HUES6 (cell line): ENCODE measurements around the gene ACOD1.

Experiments
- H3K27ac ChIP-seq: 2 replicates; pipeline ENCODE4 v1.7.0; 2013; ENCODE audit warnings: low read depth, mild to moderate bottlenecking, low read length, inconsistent platforms
- H3K27me3 ChIP-seq: 2 replicates; pipeline ENCODE4 v1.6.1; 2013; ENCODE audit warnings: low read length; ENCODE audit not compliant: control insufficient read depth, insufficient read depth
- H3K36me3 ChIP-seq: 2 replicates; pipeline ENCODE4 v1.6.1; 2013; ENCODE audit warnings: low read length; ENCODE audit not compliant: control insufficient read depth, insufficient read depth
- H3K4me1 ChIP-seq: 2 replicates; pipeline ENCODE4 v1.6.1; 2013; ENCODE audit warnings: low read length; ENCODE audit not compliant: control insufficient read depth, insufficient read depth
- H3K4me3 ChIP-seq: 2 replicates; pipeline ENCODE4 v1.5.1; 2013; ENCODE audit warnings: low read depth, low read length
- H3K9ac ChIP-seq: one replicate; pipeline ENCODE4 v1.6.1; 2013; ENCODE audit warnings: mild to moderate bottlenecking, low read length
- H3K9me3 ChIP-seq: 2 replicates; pipeline ENCODE4 v1.6.1; 2013; ENCODE audit warnings: low read depth, low read length; ENCODE audit not compliant: control insufficient read depth, insufficient read depth

Gene ACOD1

GRCh38 chr13:76991796-76992547 lies 43.7 kb downstream of the ACOD1 start, which contains the start of gene CLN5:
Gene CLN5 (plus strand): TSS chr13:76992081. CDS start chr13:76992099, 18 bp downstream.
- no peaks in the 10 kb centered on the region; the same call in 1 of the 2 replicates for H3K27me3 ChIP-seq
- peak within 1 kb of the TSS; percentile 93 for H3K4me3 ChIP-seq
- peak within 1 kb of the TSS; percentile 35; the same call in 1 of the 2 replicates for H3K27ac ChIP-seq
- peaks cover 6% of the 10 kb centered on the region; the same call in 1 of the 2 replicates for H3K4me1 ChIP-seq
- H3K9me3 ChIP-seq: no peaks in the 10 kb centered on the region
- peak within 1 kb of the TSS; percentile 76 for H3K9ac ChIP-seq
- H3K36me3 ChIP-seq: peaks cover 9% of the 10 kb centered on the region

- H3K4me1 ChIP-seq: peaks cover 6% of the 10 kb centered on the region; the same call in 1 of the 2 replicates
- peak overlapping the region; percentile 93 for H3K4me3 ChIP-seq
- peak overlapping the region; percentile 76 for H3K9ac ChIP-seq
- H3K9me3 ChIP-seq: no peaks in the 10 kb centered on the region
- H3K27me3 ChIP-seq: no peaks in the 10 kb centered on the region
- peaks cover 9% of the 10 kb centered on the region for H3K36me3 ChIP-seq
- H3K27ac ChIP-seq: peak overlapping the region; percentile 35; the same call in 1 of the 2 replicates
These were observed 44.3 kb downstream of the ACOD1 start for GRCh38 chr13:76992548-76993001.

- H3K4me1 ChIP-seq: peaks cover 6% of the 10 kb centered on the region; the same call in 1 of the 2 replicates
- H3K36me3 ChIP-seq: peaks cover 9% of the 10 kb centered on the region
- peak overlapping the region; percentile 76 for H3K9ac ChIP-seq
- no peaks in the 10 kb centered on the region for H3K9me3 ChIP-seq
- no peak overlapping the region for H3K27ac ChIP-seq
- H3K4me3 ChIP-seq: peak overlapping the region; percentile 93
- H3K27me3 ChIP-seq: no peaks in the 10 kb centered on the region
These were observed 44.7 kb downstream of the ACOD1 start for GRCh38 chr13:76993021-76993420.

- no peaks in the 10 kb centered on the region for H3K27me3 ChIP-seq
- H3K9ac ChIP-seq: no peak overlapping the region
- H3K4me3 ChIP-seq: peak overlapping the region; percentile 93; the same call in 1 of the 2 replicates
These were observed 45.2 kb downstream of the ACOD1 start for GRCh38 chr13:76993473-76993872.

GRCh38 chr13:76994281-76994680 lies 46.0 kb downstream of the ACOD1 start:
- no peak overlapping the region for H3K27ac ChIP-seq

More at GRCh38 chr13:76993473-76993872, 45.2 kb downstream of the ACOD1 start:
- Histone ChIP-seq H3K4me1 (peaks cover 6% of the 10 kb centered on the region; the same call in 1 of the 2 replicates), H3K9me3 (no peaks in the 10 kb centered on the region), H3K27ac (no peak overlapping the region), H3K36me3 (peaks cover 12% of the 10 kb centered on the region)

GRCh38 chr13:77000475-77000874 lies 52.2 kb downstream of the ACOD1 start:
- Histone ChIP-seq H3K4me1 (no peaks in the 10 kb centered on the region), H3K27ac (no peak overlapping the region), H3K36me3 (peaks cover 32% of the 10 kb centered on the region), H3K4me3 (no peak overlapping the region), H3K9ac (no peak overlapping the region), H3K9me3 (no peaks in the 10 kb centered on the region), H3K27me3 (no peaks in the 10 kb centered on the region)

More at GRCh38 chr13:76994281-76994680, 46.0 kb downstream of the ACOD1 start:
- no peaks in the 10 kb centered on the region for H3K27me3 ChIP-seq
- no peak overlapping the region for H3K9ac ChIP-seq
- peaks cover 6% of the 10 kb centered on the region; the same call in 1 of the 2 replicates for H3K4me1 ChIP-seq
- no peaks in the 10 kb centered on the region for H3K9me3 ChIP-seq
- peaks cover 17% of the 10 kb centered on the region for H3K36me3 ChIP-seq
- no peak overlapping the region for H3K4me3 ChIP-seq

- H3K4me1 ChIP-seq: no peaks in the 10 kb centered on the region
- H3K9ac ChIP-seq: no peak overlapping the region
- peaks cover 26% of the 10 kb centered on the region for H3K36me3 ChIP-seq
- H3K27me3 ChIP-seq: no peaks in the 10 kb centered on the region
- H3K9me3 ChIP-seq: no peaks in the 10 kb centered on the region
- H3K27ac ChIP-seq: no peak overlapping the region
- H3K4me3 ChIP-seq: no peak overlapping the region
These were observed 53.2 kb downstream of the ACOD1 start for GRCh38 chr13:77001540-77001939.

- Histone ChIP-seq H3K36me3 (peaks cover 26% of the 10 kb centered on the region), H3K4me3 (no peak overlapping the region), H3K9ac (no peak overlapping the region), H3K27me3 (no peaks in the 10 kb centered on the region), H3K9me3 (no peaks in the 10 kb centered on the region), H3K27ac (no peak overlapping the region), H3K4me1 (no peaks in the 10 kb centered on the region)
These were observed 53.8 kb downstream of the ACOD1 start for GRCh38 chr13:77001963-77002587.

- Histone ChIP-seq H3K36me3 (peaks cover 31% of the 10 kb centered on the region), H3K4me3 (no peak overlapping the region), H3K9ac (no peak overlapping the region)
These were observed 54.4 kb downstream of the ACOD1 start for GRCh38 chr13:77002590-77003190.

More at GRCh38 chr13:77002590-77003190, 54.4 kb downstream of the ACOD1 start:
- H3K9me3 ChIP-seq: no peaks in the 10 kb centered on the region
- no peak overlapping the region for H3K27ac ChIP-seq
- H3K27me3 ChIP-seq: no peaks in the 10 kb centered on the region
- no peaks in the 10 kb centered on the region for H3K4me1 ChIP-seq
